Activated T-helper 1 cell treated with Interleukin-2 at 50 U/mL for 16 hours (primary cell): ENCODE data around the gene OCIAD2.
"Not testable (repeated sequence)": the region's sequence is repeated elsewhere in the genome, so short reads cannot be mapped to it uniquely, and the experiment has no call there.

Source experiments
- DNase-seq: peaks from one replicate; pipeline ENCODE4 v3.0.0-alpha.2; 2020; ENCODE audit warnings: low read depth

The OCIAD2 gene

DNA sequence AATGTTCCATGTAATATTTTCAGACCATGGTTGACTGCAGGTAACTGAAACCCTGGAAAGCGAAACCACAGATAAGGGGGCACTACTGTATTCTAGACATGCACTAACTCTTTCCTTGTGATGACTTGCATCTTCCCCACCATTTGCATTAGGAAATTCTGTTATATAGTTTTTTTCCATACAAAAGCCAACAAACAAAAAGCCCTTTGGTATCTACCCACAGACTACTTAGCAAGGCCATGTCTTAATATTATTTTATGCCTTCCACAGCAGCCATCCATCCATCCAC, 52.2 kb downstream of the OCIAD2 start:
- DNase-seq, result no peak

DNA sequence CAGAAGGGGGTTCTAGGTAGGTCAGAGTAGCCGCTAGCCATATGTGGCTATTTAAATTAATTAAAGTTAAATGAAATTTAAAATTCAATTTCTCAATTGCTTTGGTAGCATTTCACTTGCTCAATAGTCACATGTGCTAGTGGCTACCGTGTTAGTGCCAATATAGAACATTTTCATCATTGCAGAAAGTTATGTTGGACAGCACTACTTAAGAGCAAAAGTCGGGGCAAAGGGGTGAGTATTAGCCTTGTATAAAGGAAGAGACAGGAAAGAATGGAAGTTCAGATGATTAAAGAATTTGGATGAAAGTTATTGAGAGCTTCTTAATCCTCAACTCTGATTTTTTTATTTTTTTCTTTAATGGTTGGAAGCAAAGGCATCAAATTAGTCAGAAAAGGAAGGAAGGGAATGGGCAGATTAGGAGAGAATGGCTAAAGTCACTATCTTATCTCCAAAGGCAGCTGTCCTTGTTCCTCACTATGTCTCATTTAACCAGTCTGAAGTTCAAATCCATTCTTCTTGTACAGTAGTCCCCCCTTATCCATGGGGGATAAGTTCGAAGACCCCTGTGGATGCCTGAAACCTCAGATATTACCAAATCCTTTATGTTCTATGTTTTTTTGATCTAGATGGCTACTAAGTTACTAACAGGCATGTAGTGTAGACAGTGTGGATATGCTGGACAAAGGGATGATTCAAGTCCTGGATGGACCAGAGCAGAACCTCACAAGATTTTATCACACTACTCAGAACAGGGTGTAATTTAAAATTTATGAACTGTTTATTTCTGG, 52.8 kb downstream of the OCIAD2 start:
- DNase-seq, result no peak

DNA sequence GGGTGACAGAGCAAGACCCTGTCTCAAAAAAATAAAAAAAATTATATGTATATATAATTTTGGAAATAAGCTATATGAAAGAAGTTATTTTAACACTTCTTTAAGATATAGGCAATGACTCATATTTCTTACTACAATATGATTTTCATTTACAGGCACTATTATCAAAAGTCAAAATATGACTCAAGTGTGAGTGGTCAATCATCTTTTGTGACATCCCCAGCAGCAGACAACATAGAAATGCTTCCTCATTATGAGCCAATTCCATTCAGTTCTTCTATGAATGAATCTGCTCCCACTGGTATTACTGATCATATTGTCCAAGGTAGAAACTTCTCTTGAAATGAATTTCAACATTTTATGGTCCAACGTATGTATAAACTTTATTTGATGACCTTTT, 54.9 kb downstream of the OCIAD2 start:
- no peak for DNase-seq

DNA sequence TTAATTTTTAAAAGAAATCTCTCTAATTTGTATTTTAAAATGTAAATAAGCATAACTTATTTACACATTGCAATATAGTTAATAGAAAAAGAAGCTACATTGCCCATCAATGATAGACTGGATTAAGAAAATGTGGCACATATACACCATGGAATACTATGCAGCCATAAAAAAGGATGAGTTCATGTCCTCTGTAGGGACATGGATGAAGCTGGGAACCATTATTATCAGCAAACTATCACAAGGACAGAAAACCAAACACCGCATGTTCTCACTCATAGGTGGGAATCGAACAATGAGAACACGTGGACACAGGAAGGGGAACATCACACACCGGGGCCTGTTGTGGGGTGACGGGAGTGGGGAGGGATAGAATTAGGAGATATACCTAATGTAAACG, 57.8 kb downstream of the OCIAD2 start:
- DNase-seq, result not testable (repeated sequence)

DNA sequence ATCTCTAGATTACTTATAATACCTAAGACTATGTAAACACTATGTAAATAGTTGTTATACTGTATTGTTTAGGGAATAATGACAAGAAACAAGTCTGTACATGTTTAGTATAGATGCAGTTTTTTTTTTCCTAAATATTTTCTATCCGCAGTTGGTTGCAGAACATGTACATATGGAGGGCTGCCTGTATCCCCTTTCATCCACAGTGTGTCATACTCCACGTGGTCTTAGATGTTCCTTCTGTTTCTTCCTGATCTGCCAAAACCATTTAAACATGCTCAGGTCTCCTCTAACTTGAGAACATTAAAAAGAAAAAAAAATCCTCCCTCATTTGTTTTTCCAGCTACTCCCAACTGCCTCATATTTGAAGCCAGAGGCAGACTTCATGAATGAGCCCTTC, 61.7 kb downstream of the OCIAD2 start:
- DNase-seq, result no peak

DNA sequence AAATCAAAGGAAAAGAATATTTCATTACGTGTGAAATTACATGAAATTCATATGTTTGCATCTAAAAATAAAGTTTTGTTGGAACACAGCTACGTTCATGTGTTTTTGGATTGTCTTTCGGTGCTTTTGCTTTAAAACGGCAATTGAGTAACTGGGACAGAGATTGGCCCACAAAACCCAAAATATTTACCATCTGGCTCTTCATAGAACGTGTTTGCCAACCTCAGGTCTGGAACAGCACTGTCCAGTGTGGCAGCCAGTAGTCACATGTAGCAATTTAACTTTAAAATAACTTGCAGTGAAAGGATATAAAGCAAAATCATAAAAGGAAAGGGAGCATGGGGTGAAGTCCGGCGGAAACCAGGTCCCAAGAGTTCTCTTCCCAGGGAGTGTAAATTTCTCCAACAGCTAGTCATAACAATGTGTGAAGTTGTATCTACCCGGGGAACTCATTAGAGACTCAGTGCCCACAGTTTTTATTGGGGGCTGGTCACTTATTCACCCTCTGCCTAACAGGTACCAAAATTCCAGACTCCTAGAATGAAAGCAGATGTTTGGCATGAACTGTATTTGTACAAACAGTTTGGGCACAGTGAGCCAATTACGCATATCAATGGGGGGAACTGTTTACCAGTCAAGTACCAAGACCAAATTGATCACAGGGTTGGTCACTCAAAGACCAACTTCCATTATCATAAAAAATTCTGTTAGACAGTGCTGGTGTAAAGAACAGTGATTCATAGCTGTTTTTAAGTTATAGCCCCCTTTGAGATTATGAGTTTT, 65.3 kb downstream of the OCIAD2 start:
- no peak for DNase-seq

DNA sequence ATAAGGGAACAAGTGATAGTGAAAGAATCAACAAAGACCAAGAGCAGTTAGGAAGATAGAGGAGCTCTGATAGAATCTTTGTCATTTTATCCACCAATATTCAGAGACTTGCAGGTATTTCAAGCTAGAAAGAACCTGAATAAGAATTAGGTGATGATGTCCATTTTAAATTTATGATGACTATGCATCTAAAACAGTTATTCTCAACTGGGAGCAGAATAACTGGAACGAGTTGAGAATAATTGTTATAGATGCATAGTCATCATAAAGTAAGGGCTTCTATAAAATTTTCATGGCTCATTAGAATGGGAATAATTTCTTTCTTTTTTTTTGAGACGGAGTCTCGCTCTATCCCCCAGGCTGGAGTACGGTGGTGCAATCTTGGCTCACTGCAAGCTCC, 69.9 kb downstream of the OCIAD2 start:
- DNase-seq, result no peak
